GM21737 (cell line): ENCODE measurements around the gene PPM1H.
A peak's percentile ranks its signal among the peaks of the same experiment; 100 is the strongest.
"Not testable (repeated sequence)": the region's sequence is repeated elsewhere in the genome, so short reads cannot be mapped to it uniquely, and the experiment has no call there.

Source experiments
- ATAC-seq: cut with Tn5 transposase; IDR thresholded peaks from one replicate; pipeline ENCODE4 v1.9.1; 2021; ENCODE audit warnings: mild to moderate bottlenecking, moderate library complexity; ENCODE audit not compliant: unreplicated experiment

The PPM1H gene, protein sequence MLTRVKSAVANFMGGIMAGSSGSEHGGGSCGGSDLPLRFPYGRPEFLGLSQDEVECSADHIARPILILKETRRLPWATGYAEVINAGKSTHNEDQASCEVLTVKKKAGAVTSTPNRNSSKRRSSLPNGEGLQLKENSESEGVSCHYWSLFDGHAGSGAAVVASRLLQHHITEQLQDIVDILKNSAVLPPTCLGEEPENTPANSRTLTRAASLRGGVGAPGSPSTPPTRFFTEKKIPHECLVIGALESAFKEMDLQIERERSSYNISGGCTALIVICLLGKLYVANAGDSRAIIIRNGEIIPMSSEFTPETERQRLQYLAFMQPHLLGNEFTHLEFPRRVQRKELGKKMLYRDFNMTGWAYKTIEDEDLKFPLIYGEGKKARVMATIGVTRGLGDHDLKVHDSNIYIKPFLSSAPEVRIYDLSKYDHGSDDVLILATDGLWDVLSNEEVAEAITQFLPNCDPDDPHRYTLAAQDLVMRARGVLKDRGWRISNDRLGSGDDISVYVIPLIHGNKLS

DNA sequence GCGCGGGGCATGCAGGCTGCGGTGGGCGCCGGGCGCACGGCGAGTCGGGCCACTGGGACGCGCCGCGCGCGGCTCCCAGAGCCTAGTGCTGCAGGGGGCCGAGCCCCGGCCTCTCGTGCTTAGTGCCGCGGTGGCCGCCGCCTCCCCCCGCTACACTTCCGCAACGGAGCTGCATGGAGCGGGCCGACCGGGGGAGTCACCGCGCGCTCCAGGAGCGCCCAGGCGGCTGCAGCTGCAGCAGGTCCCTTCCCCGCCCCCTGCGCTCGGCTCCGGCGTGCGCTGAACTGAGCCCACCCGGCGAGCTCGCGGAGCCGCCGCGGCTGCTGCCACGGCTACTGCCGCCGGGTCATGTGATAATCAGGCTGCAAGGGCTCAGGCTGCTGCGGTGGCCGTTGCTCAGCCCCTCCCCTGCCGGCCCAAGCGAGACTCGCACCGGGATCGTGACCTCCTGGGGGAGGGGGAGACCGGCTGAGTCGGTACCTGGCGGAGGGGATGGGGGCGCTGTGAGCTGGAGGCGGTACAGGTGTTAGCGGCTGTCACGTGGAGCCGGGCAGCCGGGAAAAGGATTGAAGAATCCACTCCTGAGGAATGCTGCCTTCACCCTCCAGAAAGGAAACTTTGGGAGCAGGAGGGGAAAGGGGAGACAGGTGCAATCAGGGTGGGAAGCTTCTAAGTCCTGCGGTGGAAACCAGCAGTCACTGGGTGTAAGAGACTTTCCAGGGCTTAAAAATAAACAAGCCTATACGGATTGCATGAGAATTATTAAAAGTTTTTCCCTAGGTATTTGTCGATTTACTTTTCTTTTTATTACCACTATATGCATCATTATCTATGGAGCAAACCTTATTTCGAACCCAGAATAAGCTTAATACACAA lies at the start of gene PPM1H:
TSS of gene PPM1H (minus strand) at position 352 of the 876 bp plus-strand sequence. CDS start 414 bp downstream, outside the sequence.
- peak; percentile 80 for ATAC-seq

DNA sequence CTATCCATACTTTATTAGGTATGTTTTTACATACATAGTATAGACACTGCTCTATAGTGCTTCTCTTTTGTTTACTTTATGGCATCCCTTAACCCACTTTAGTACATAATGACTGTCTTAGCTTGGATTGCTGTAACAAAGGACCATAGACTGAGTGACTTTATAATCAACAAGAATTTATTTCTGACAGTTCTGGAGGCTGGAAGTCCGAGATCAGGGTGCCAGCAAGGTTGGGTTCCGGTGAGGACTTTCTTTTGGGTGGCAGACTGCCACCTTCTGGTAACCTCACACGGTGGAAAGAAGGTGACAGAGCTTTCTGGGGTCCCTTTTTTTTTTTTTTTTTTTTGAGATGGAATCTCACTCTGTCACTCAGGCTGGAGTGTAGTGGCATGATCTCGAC lies 48.6 kb upstream of the PPM1H start:
- ATAC-seq = no peak

DNA sequence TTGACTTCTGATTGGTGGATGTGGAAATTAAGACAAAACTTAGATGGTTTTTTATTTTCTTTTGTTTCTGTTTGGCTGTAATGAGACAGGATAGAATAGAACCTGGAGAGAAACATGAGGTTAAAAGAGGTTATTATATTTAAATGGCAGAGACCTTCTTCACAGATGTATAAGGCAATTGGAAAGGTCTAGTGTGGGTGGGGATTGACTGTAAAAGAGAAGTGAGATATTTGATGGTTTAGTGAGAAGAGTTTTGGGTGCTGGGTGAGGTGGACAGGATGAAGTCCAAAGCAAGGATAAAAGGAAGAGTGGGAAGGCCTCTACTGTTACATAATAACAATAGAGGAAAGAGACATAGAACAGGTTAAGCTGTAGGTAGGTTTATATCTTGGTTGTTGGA lies 43.8 kb upstream of the PPM1H start:
- no peak for ATAC-seq

DNA sequence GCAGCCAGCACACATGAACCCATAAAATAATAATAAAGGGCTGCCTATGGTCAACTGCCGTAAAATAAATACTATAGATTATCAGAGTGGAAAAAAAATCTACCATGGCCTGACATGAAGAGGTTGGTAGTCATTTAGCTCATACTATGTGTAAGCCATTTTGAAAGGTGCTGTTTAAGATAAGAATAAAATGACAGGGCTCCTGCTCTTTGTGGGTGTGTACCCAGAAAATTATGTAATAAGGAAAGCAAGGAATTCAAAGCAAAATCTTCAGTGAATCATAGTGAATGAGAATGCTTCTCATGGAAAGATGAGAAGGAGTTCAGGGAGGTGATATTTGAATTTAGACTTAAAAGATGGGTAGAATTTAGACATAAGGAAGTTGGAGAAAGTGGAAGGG lies 42.9 kb upstream of the PPM1H start:
- no peak for ATAC-seq

DNA sequence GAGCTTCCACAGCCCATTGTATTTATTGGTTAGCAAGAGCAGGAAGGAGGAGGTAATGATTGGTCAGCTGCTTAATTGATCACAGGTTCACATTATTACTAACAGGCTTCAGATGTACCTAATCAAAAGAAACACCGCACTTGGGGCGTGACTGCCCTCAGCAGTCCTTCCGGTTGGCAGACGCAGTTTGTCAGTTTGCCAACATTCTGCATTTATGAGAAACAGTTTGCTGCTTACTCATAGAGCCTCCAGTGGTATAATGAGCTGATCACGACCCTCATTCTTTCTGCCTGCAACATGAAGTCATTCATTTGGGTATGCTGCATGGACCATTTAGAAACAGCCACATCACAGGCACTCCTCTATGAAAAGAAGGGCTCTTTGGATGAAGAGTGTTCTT lies 42.5 kb upstream of the PPM1H start:
- ATAC-seq = no peak

DNA sequence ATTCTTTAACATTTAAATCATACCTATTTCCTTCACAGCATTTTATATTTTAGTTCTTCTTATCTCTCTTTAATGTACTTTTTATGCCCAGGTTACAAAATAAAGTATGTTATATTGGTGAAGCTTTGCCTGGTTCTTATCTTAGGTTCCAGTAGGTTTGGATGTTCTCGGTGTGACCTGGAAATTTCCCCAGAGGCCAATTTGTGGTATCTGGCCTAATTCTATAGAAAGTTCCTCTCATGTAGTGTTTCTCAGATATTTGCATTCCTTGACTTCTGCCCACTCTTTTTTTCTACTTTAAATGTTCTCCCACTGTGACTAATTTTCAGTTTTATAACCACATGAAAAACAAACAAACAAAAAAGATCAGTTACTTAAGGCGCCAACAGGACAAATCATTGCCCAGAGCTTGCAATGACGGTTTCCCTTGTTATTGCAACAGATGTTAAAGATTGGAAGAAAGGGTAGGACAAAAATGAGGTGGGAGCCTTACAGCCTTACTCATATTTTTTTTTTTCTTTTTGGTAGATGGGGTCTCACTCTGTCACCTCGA lies 41.2 kb upstream of the PPM1H start:
- no peak for ATAC-seq

DNA sequence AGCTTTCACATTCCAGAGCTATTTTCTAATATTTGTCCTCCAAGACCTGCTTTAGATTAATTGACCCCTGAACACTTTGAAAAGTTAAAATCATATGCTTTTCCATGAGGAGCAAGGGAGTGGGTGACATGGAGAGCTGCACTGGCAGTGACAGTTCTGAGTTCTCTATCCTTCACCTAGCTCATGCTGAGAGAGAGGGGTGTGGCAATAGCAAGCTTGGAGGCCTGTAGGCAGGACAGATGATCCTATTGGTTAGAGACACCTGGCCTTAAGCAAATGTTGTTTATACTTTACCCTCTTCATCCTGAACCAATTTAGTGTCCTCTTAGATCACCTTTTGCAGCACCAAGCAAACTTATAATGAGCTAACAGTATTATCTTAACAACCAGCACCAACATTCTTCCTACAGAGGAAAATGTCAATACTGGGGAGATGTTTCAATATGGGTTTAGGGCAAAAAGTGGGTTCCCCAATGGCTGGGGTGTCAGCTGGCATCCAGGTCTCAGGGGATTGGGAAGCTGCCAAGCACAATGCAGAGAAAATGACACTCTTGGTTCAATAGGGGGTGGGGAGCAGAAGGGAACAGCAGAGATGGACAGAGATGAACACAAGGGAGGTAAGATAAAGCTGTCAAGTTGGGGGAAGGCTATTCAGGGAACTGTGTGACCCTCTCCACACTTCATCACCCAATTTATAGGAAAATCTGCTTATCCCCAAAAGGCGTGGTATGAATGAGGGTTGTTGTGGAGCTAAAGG lies 37.0 kb upstream of the PPM1H start:
- no peak for ATAC-seq

DNA sequence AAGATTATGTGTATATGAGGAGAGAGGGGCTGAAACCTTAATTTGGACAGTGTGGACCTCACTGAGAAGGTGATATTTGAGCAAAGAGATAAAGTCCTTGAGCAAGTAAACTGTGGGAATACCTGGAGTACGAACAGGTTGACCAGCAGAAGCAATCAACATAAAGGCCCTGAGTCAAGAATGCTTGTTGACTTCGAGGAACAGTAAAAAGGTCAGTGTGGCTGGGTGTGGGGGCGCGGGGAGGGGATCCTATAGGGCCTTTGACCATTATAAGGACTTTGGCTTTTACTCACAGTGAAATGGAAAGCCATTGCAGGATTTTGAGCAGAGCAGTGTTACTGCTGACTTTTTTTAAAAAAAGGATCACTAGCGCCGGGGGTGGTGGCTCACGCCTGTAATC lies 34.7 kb upstream of the PPM1H start:
- no peak for ATAC-seq

DNA sequence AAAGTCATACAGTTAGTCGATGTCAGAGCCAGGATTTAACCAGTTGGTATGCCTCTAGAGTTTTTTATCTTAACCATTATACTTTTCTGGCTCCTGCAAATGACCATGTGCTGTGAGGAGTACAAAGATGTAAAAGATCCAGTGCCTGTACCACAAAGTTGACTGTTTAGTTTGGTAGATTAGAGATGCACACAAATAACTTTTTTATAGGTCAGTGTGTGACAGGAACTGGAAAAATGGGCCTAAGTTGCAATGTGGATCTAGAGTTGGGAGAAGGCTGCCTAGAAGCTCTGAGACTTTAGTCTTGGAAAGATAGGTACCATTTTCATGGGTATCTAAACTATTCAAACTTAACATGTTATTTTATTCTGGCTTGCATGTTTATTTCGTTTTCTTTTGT lies 32.8 kb upstream of the PPM1H start:
- no peak for ATAC-seq

DNA sequence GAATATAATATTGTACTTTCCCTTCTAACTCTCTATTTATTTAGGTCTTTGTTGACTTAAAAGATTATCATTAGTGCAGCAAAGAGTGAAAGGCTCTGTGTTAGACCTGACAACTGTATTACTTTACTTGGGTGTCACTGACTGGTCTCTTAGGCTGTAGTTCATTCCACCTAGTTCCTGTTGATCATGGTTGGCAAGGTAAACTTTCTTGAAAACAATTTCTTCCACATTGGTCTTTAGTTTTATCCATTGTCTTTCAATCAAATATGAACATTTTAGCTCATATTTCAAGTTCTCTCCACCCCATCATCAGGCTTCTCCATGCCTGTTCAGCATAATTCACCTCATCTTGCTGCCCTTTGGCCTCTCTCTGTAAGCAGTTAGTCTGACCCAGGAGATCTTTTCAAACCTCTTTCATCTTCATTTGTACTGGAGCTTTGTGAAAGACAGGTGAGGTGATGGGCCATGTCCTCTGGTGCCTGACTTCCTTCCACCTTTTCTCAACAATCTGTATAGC lies 32.1 kb upstream of the PPM1H start:
- no peak for ATAC-seq

DNA sequence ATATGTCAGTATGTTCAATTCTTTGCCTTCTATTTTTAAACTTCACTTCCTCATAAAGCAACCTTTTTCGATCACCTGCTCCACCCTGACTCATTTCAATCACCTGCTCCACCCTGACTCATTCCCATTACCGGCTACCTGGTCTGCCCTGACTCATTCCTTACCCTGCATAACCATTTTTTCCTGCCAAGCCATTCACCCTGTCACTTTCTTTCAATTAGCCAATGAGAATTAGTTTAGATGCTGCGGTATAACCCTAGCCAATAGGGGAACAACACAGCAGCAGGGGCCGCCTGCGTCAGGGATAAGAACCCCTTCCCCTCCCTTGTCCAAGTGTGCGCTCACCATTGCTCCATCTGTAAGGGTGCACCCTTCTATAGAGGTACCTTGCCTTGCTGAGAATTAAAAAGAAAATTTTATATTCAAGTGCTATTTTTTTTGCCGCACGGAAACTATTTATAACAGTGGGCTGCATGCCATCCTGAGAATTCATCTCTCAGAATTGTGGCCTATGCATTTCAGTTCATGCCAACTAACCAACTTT lies 31.6 kb upstream of the PPM1H start:
- not testable (repeated sequence) for ATAC-seq

DNA sequence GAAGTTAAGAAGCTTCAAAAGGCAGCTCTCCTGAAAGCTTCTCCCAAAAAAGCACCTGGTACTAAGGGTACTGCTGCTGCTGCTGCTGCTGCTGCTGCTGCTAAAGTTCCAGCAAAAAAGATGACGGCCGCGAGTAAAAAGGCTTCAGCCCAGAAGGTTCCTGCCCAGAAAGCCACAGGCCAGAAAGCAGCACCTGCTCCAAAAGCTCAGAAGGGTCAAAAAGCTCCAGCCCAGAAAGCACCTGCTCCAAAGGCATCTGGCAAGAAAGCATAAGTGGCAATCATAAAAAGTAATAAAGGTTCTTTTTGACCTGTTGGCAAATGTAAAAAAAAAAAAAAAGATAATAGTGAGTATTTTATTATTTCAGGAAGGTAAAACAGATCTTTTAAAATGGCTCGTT lies 30.8 kb upstream of the PPM1H start:
- ATAC-seq = not testable (repeated sequence)

DNA sequence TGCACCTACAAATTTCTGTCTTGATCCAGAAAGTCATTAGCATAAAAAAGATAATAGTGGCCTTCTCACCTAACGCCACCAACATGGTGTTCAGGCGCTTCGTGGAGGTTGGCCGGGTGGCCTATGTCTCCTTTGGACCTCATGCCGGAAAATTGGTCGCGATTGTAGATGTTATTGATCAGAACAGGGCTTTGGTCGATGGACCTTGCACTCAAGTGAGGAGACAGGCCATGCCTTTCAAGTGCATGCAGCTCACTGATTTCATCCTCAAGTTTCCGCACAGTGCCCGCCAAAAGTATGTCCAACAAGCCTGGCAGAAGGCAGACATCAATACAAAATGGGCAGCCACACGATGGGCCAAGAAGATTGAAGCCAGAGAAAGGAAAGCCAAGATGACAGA lies 30.3 kb upstream of the PPM1H start:
- not testable (repeated sequence) for ATAC-seq

DNA sequence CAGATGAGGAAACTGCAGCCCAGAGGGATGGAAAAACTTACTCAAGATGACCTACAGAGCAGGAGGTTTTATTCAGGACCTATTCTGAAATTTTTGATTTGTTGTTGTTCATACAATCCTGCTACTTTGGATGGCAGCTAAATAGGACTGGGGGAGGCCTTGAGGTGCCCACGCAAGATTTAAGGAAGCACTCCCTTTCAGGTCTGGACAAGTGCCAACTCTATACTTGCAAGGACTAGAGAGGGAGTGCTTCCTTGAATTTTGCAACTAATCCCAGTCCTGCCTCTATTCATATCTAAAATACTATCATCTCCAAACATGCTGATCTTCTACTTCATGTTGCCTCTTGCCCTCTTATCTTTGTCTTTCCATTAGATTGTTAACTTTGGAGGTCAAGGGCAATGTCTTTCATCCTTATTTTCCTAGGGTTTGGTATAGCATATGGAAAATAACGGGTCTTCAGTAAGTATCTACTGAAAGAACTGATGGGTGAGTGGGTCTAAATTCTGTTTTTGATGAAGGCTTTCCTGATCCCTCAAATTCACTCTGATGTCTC lies 28.6 kb upstream of the PPM1H start:
- no peak for ATAC-seq

DNA sequence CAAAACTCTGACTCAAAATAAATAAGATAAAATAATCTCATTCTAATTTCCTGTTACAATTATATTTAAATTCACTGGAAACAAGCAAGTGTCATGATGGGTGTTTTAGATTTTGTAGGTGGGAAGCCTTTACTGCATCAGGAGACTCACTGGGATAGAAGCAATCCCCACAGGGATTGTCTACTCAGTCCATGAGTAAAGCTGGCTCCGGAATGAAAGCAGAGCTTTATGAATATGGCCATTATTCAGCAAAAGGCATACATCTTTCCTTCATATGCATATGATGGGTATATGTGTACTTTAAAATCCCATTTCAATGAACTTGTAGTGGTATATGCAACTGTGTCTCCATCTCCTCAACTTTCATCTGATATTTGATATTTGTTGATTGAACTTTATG lies 25.4 kb upstream of the PPM1H start:
- ATAC-seq = no peak

DNA sequence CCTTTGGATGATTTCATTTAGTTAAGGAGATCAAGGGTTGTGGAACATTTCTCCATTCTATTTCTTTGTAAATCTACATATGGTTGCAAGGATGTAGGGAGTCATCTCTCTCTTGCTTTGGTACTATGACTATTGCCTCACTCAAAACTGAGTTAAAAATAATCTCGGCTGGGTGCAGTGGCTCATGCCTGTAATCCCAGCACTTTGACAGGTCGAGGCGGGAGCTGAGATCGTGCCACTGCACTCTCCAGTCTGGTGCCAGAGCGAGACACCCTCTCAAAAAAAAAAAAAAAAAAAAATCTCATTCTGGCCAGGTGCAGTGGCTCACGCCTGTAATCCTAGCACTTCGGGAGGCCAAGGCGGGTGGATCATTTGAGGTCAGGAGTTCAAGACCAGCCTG lies 24.8 kb upstream of the PPM1H start:
- no peak for ATAC-seq

DNA sequence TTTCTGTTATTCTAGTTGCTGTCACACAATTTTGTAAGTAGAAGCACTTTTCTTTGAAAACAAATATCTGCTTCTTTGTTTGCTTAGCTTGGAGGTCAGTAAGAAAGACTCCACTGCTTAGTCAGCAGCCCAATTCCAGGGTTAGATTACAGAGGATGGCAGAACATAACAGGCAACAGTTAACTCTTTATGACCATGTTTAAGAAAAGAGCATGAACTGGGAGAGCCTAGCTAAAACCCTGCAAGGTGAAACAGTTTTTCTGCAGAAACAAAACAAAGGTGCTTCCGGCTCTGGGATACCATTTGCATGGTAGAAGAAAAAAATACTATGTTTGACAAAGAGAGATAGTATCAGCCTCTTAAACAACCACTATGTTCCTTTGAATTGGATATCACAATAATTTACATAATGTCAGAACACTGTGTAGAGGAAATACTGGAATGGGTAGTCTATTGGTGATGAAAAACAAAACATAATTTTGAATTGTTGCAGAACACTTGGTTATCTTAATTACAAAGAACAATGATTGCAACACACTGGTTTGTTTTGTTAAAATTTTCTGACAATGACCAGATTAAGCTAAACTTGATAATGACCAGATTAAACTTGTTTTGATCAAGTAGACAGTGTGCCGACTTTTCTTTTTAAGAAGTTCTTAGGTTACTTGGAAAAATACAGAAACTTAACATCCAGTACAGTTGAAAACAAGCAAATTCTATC lies 22.4 kb upstream of the PPM1H start:
- no peak for ATAC-seq

DNA sequence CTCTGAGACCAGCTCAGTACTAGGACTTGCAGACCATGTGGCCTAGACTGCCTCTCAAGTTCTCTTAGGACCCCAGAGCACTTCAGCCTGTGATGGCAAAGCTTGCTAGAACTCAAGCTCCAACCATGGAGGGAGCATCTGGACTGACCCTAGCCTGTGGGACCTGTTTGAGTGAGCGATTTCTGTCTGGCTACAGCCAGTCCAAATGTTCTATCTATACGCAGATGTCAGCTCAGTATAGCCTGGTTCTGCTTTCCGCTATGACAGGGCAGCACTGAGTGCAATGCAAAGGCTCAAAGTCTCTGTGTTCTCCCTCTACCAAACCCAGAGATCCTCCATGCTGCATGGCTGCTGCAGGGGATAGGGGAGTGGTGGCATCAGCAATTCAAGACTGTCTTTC lies 20.7 kb upstream of the PPM1H start:
- no peak for ATAC-seq

DNA sequence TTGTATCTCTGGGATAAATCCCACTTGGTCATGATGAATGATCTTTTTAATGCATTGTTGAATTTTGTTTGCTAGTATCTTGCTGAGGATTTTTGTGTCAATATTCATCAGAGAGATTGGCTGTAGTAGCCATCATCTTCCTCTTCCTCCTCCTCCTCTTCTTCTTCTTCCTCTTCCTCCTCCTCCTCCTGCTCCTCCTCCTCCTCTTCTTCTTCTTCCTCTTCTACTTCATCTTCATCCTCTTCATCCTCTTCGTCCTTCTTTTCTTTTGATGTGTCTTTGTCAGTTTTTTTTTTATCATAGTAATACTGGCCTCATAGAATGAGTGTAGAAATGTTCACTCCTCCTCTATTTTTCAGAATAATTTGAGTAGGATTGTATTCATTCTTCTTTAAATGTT lies 15.4 kb upstream of the PPM1H start:
- ATAC-seq = no peak
